GM19035 (cell line): ENCODE results near the gene ITPR3.

Experiments used
- ATAC-seq: cut with Tn5 transposase; IDR thresholded peaks from one replicate; pipeline ENCODE4 v1.9.1; 2021; ENCODE audit not compliant: unreplicated experiment

ITPR3 gene

GRCh38 chr6:33712914-33713313, 91.8 kb downstream of the ITPR3 start:
- ATAC-seq, result no peak

GRCh38 chr6:33713786-33714185, 92.7 kb downstream of the ITPR3 start:
- ATAC-seq, result no peak

- no peak for ATAC-seq
Observed at GRCh38 chr6:33714385-33715040, 93.4 kb downstream of the ITPR3 start.

- no peak for ATAC-seq
Observed at GRCh38 chr6:33716379-33716778, 95.3 kb downstream of the ITPR3 start.

- no peak for ATAC-seq
Observed at GRCh38 chr6:33716890-33717632, 95.9 kb downstream of the ITPR3 start.

GRCh38 chr6:33717934-33718455, 96.9 kb downstream of the ITPR3 start:
- no peak for ATAC-seq

GRCh38 chr6:33718713-33719112, 97.6 kb downstream of the ITPR3 start:
- ATAC-seq, result no peak

GRCh38 chr6:33719326-33719987, 98.3 kb downstream of the ITPR3 start:
- ATAC-seq, result no peak

- ATAC-seq, result no peak
Observed at GRCh38 chr6:33720998-33721397, 99.9 kb downstream of the ITPR3 start.

- no peak for ATAC-seq
Observed at GRCh38 chr6:33721508-33721907, 100.4 kb downstream of the ITPR3 start.

GRCh38 chr6:33722103-33722623, 101.0 kb downstream of the ITPR3 start:
- no peak for ATAC-seq

GRCh38 chr6:33723371-33724085, 102.4 kb downstream of the ITPR3 start:
- ATAC-seq, result no peak

- ATAC-seq, result no peak
Observed at GRCh38 chr6:33724102-33725023, 103.2 kb downstream of the ITPR3 start.

GRCh38 chr6:33725222-33725621, 104.1 kb downstream of the ITPR3 start:
- ATAC-seq, result no peak

- ATAC-seq, result no peak
Observed at GRCh38 chr6:33725891-33726673, 105.0 kb downstream of the ITPR3 start.

- no peak for ATAC-seq
Observed at GRCh38 chr6:33726696-33727095, 105.6 kb downstream of the ITPR3 start.

- no peak for ATAC-seq
Observed at GRCh38 chr6:33727126-33727525, 106.0 kb downstream of the ITPR3 start.

GRCh38 chr6:33727932-33728331, 106.8 kb downstream of the ITPR3 start:
- no peak for ATAC-seq

- ATAC-seq, result no peak
Observed at GRCh38 chr6:33728438-33728837, 107.3 kb downstream of the ITPR3 start.
